ENCODE measurements around the gene ANO2.

Gene ANO2

GRCh38 chr12:5742258-5742657 is 202.8 kb downstream of the ANO2 start:
- Histone ChIP-seq H3K9me3 (no peaks in the 10 kb centered on the region), H3K27me3 (no peaks in the 10 kb centered on the region)
- no peak for TF ChIP-seq CTCF (IDR thresholded peaks at IDR 0.05)

GRCh38 chr12:5739917-5740316 is 205.1 kb downstream of the ANO2 start:
- TF ChIP-seq CTCF (IDR thresholded peaks at IDR 0.05): no peak
- Histone ChIP-seq H3K9me3 (no peaks in the 10 kb centered on the region), H3K27me3 (no peaks in the 10 kb centered on the region), H3K27ac (no peak overlapping the region), H3K36me3 (no peaks in the 10 kb centered on the region), H3K4me1 (no peaks in the 10 kb centered on the region), H3K4me3 (no peak overlapping the region)
- DNase-seq: no peak
- intact Hi-C loops (cut with DNase I; ENCODE audit: low total_unique reads): no loop called here

More at GRCh38 chr12:5742258-5742657, 202.8 kb downstream of the ANO2 start:
- DNase-seq: no peak
- intact Hi-C loops (cut with DNase I; ENCODE audit: low total_unique reads): no loop called here
- no peak overlapping the region for H3K27ac ChIP-seq
- no peak overlapping the region for H3K4me3 ChIP-seq
- H3K36me3 ChIP-seq: no peaks in the 10 kb centered on the region
- H3K4me1 ChIP-seq: no peaks in the 10 kb centered on the region

GRCh38 chr12:5737778-5738177 is 207.3 kb downstream of the ANO2 start:
- Histone ChIP-seq H3K27me3 (no peaks in the 10 kb centered on the region), H3K9me3 (no peaks in the 10 kb centered on the region), H3K36me3 (no peaks in the 10 kb centered on the region), H3K4me1 (no peaks in the 10 kb centered on the region), H3K4me3 (no peak overlapping the region), H3K27ac (no peak overlapping the region)
- no peak for TF ChIP-seq CTCF (IDR thresholded peaks at IDR 0.05)
- no peak for DNase-seq
- intact Hi-C loops (cut with DNase I; ENCODE audit: low total_unique reads): no loop called here

- Histone ChIP-seq H3K4me1 (no peaks in the 10 kb centered on the region), H3K36me3 (no peaks in the 10 kb centered on the region), H3K9me3 (no peaks in the 10 kb centered on the region), H3K27ac (no peak overlapping the region), H3K4me3 (no peak overlapping the region), H3K27me3 (no peaks in the 10 kb centered on the region)
- intact Hi-C loops (cut with DNase I; ENCODE audit: low total_unique reads): no loop called here
- DNase-seq: no peak
- no peak for TF ChIP-seq CTCF (IDR thresholded peaks at IDR 0.05)
Observed at GRCh38 chr12:5736527-5736926, 208.5 kb downstream of the ANO2 start.

GRCh38 chr12:5736016-5736415 is 209.0 kb downstream of the ANO2 start:
- TF ChIP-seq CTCF (IDR thresholded peaks at IDR 0.05): no peak

GRCh38 chr12:5733916-5734315 is 211.1 kb downstream of the ANO2 start:
- TF ChIP-seq CTCF (IDR thresholded peaks at IDR 0.05): no peak
- Histone ChIP-seq H3K27me3 (no peaks in the 10 kb centered on the region), H3K9me3 (no peaks in the 10 kb centered on the region), H3K36me3 (no peaks in the 10 kb centered on the region), H3K4me3 (no peak overlapping the region), H3K27ac (no peak overlapping the region), H3K4me1 (no peaks in the 10 kb centered on the region)
- DNase-seq: no peak
- intact Hi-C loops (cut with DNase I; ENCODE audit: low total_unique reads): no loop called here

More at GRCh38 chr12:5736016-5736415, 209.0 kb downstream of the ANO2 start:
- H3K27ac ChIP-seq: no peak overlapping the region
- H3K4me3 ChIP-seq: no peak overlapping the region
- no peaks in the 10 kb centered on the region for H3K9me3 ChIP-seq
- H3K36me3 ChIP-seq: no peaks in the 10 kb centered on the region
- no peak for DNase-seq
- intact Hi-C loops (cut with DNase I; ENCODE audit: low total_unique reads): no loop called here
- H3K4me1 ChIP-seq: no peaks in the 10 kb centered on the region
- H3K27me3 ChIP-seq: no peaks in the 10 kb centered on the region
